ENCODE results near the gene NOP56. TPM values are rescaled to one million over a fixed set of nuclear protein-coding genes. Genes with fewer than 3 reads are reported as not detected.

Gene NOP56
- total and polyA plus RNA-seq, 9 of the 15 experiments (the other 6 are each of a cell fraction or from before 2014, with no cell fraction given), result 295 to 697 (median 439) TPM

- no peak for TF ChIP-seq HES1 (IDR thresholded peaks at IDR 0.05; ENCODE audit: low read depth)
- TF ChIP-seq ZNF518B (CRISPR knock-in tag; IDR thresholded peaks at IDR 0.05), result no peak
- no peak for TF ChIP-seq TSHZ1 (CRISPR knock-in tag; IDR thresholded peaks at IDR 0.05)
- TF ChIP-seq REST (IDR thresholded peaks at IDR 0.05; ENCODE audit: borderline replicate concordance), result no peak
- no peak for TF ChIP-seq REST (CRISPR knock-in tag; IDR thresholded peaks at IDR 0.05; ENCODE audit: low read depth)
Observed at GRCh38 chr20:2663887-2664719, 11.7 kb downstream of the NOP56 start, which contains the start of gene IDH3B (continued).

Data from K562 (cell line).